ENCODE data around the gene DPEP2. TPM values are rescaled to one million over a fixed set of nuclear protein-coding genes. Genes with fewer than 3 reads are reported as not detected.

Gene DPEP2
- total and polyA plus RNA-seq, 2 donors from 2014 or later: 0.99 to 3.1 TPM

- Histone ChIP-seq H3K36me3 (ENCODE audit: control insufficient read depth in 2 of 3, insufficient read depth in 3 of 3, low read length in 3 of 3) (no peaks in the 10 kb centered on the region), H3K27me3 (ENCODE audit: control insufficient read depth, insufficient read depth, low read length) (no peaks in the 10 kb centered on the region), H3K4me1 (ENCODE audit: control insufficient read depth in 2 of 3, insufficient read depth in 2 of 3, low read depth in 1 of 3, low read length in 3 of 3) (no peaks in the 10 kb centered on the region), H3K4me3 (ENCODE audit: low read length in 3 of 3) (no peak overlapping the region), H3K9me3 (ENCODE audit: control insufficient read depth in 2 of 3, insufficient read depth in 1 of 3, low read length in 3 of 3) (no peaks in the 10 kb centered on the region), H3K27ac (ENCODE audit: low read depth in 2 of 2, low read length in 2 of 2) (no peak overlapping the region), H3K9ac (ENCODE audit: low read length in 3 of 3) (no peak overlapping the region)
- intact Hi-C loops (cut with DNase I): no loop called here
- TF ChIP-seq CTCF (IDR thresholded peaks at IDR 0.05; ENCODE audit: borderline replicate concordance, extremely low read depth, insufficient read depth): no peak
- FAIRE-seq (no peak), DNase-seq (no peak)
Observed at GRCh38 chr16:68009157-68009735, 10.0 kb upstream of the DPEP2 start.

GRCh38 chr16:68005786-68006286 lies 6.6 kb upstream of the DPEP2 start:
- intact Hi-C loops (cut with DNase I): no loop called here
- FAIRE-seq (no peak), DNase-seq (peak in 1 of 5 donors; percentile 20)
- H3K4me3 ChIP-seq (ENCODE audit: low read length in 3 of 3): no peak overlapping the region
- no peaks in the 10 kb centered on the region for H3K36me3 ChIP-seq (ENCODE audit: control insufficient read depth in 2 of 3, insufficient read depth in 3 of 3, low read length in 3 of 3)
- no peaks in the 10 kb centered on the region for H3K4me1 ChIP-seq (ENCODE audit: control insufficient read depth in 2 of 3, insufficient read depth in 2 of 3, low read depth in 1 of 3, low read length in 3 of 3)
- H3K9ac ChIP-seq (ENCODE audit: low read length in 3 of 3): no peak overlapping the region
- TF ChIP-seq CTCF (IDR thresholded peaks at IDR 0.05; ENCODE audit: borderline replicate concordance, extremely low read depth, insufficient read depth): no peak
- H3K27me3 ChIP-seq (ENCODE audit: control insufficient read depth, insufficient read depth, low read length): no peaks in the 10 kb centered on the region
- H3K9me3 ChIP-seq (ENCODE audit: control insufficient read depth in 2 of 3, insufficient read depth in 1 of 3, low read length in 3 of 3): no peaks in the 10 kb centered on the region
- H3K27ac ChIP-seq (ENCODE audit: low read depth in 2 of 2, low read length in 2 of 2): peak overlapping the region in 1 of 2 donors; percentile 55

DNA sequence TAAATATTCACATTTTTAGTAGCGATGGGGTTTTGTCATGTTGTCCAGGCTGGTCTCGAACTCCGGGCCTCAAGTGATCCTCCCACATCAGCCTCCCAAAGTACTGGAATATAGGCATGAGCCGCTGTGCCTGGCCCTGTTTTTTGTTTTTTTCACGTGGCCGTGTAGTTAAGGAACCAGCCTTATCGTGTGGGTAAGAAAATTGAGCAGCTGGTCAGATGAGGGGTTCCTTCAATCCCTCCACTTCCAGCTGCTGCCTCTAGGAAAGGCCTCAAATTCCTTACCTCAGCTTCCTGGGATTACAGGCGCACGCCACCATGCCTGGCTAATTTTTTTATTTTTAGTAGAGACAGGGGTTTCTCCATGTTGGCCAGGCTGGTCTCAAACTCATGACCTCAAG lies 5.9 kb upstream of the DPEP2 start:
- Histone ChIP-seq H3K36me3 (ENCODE audit: control insufficient read depth in 2 of 3, insufficient read depth in 3 of 3, low read length in 3 of 3) (no peaks in the 10 kb centered on the region), H3K4me3 (ENCODE audit: low read length in 3 of 3) (no peak overlapping the region), H3K27me3 (ENCODE audit: control insufficient read depth, insufficient read depth, low read length) (no peaks in the 10 kb centered on the region), H3K9me3 (ENCODE audit: control insufficient read depth in 2 of 3, insufficient read depth in 1 of 3, low read length in 3 of 3) (no peaks in the 10 kb centered on the region), H3K9ac (ENCODE audit: low read length in 3 of 3) (no peak overlapping the region), H3K27ac (ENCODE audit: low read depth in 2 of 2, low read length in 2 of 2) (peak overlapping the region in 1 of 2 donors; percentile 55), H3K4me1 (ENCODE audit: control insufficient read depth in 2 of 3, insufficient read depth in 2 of 3, low read depth in 1 of 3, low read length in 3 of 3) (no peaks in the 10 kb centered on the region)
- TF ChIP-seq CTCF (IDR thresholded peaks at IDR 0.05; ENCODE audit: borderline replicate concordance, extremely low read depth, insufficient read depth): no peak
- no peak for FAIRE-seq
- DNase-seq: no peak
- intact Hi-C loops (cut with DNase I): no loop called here

DNA sequence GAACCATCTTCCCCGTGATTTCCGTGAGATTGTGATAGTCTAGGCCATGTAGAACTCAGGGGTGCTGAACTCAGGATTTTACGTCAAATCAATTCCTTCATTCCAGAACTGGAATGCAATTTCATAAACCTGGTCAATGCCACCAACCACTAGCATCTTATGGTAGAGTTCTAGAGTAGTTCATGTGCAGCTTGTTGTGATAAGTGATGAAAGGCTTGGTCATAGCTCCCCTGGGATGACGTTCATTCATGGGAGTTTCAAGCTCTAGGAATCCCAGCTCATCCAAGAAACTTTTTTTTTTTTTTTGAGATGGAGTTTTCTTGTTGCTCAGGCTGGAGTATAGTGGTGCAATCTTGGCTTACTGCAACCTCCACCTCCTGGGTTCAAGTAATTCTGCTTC lies 3.7 kb upstream of the DPEP2 start:
- Histone ChIP-seq H3K9ac (ENCODE audit: low read length in 3 of 3) (no peak overlapping the region), H3K4me1 (ENCODE audit: control insufficient read depth in 2 of 3, insufficient read depth in 2 of 3, low read depth in 1 of 3, low read length in 3 of 3) (peaks cover 0 to 5% (median 3%) of the 10 kb centered on the region in 3 donors), H3K9me3 (ENCODE audit: control insufficient read depth in 2 of 3, insufficient read depth in 1 of 3, low read length in 3 of 3) (no peaks in the 10 kb centered on the region), H3K27me3 (ENCODE audit: control insufficient read depth, insufficient read depth, low read length) (no peaks in the 10 kb centered on the region), H3K36me3 (ENCODE audit: control insufficient read depth in 2 of 3, insufficient read depth in 3 of 3, low read length in 3 of 3) (no peaks in the 10 kb centered on the region), H3K4me3 (ENCODE audit: low read length in 3 of 3) (no peak overlapping the region), H3K27ac (ENCODE audit: low read depth in 2 of 2, low read length in 2 of 2) (no peak overlapping the region)
- no peak for TF ChIP-seq CTCF (IDR thresholded peaks at IDR 0.05; ENCODE audit: borderline replicate concordance, extremely low read depth, insufficient read depth)
- no peak for DNase-seq
- intact Hi-C loops (cut with DNase I): no loop called here
- FAIRE-seq: no peak
